Raji (cell line): ENCODE measurements around the gene VARS2.
A peak's percentile ranks its signal among the peaks of the same experiment; 100 is the strongest.

Source experiments
- POLR2A ChIP-seq: IDR thresholded peaks from 2 replicates; pipeline ENCODE4 v1.6.1; 2011; ENCODE audit warnings: low read depth, low read length, control low read depth; ENCODE audit not compliant: insufficient read depth

VARS2 gene

DNA sequence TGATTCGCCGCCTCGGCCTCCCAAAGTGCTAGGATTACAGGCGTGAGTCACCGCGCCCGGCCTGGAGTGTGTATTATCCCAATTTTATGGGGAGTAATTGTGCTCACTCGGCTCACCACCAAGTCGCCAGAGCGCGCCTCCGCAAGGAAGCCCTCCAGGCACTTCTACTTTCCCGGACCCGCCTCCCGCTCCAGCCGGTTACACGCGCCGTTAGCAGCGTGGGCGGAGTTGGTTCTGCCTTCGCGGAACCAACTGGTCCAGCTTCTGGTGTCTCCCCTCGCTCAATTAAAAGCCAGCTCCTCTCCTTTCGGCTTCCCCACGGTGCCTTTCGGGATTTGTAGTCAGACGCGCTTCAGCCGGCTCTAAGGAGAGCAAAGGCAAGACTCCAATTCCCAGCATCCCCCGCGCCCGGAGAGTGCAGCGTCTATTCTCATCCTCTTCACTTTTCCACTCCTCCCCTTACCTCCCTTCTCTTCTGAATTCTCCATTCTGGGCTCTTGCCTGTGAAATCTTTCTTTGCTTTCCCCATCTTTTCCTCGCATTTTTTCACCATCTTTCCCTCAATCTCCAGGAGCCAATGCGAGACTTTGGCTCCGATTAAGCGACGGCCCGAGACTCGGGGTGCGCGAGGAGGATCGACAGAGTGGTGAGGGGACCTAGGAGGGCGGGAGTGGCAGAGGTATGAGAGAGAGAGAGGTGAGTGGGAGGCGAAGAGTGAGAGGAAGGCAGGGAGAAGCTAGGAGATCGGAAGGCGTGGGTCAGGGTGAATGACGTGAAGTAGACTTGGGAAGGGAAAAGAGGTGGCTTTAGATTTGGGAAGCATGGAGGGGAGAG lies 6.1 kb upstream of the VARS2 start, which contains the start of gene GTF2H4:
GTF2H4 (plus strand) TSS at position 450 of the 834 bp plus-strand sequence.
- TF ChIP-seq POLR2A = peak; percentile 73

DNA sequence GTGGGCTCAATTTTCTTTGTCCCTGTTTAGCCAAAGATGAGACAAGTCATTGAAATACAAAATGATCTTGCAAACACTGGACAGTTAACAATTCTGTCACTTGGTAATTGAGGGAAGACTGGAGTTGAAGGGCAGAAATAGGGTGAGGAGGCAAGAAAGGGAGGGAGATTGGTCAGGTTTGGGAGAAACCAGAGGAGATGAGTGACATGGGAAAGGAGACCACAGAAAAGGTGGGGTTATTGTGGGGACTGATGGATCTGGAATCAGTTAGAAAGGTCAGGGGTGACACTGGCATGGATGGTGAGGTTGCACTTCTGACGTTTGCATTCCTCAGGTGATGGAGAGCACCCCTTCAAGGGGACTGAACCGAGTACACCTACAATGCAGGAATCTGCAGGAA lies 5.3 kb upstream of the VARS2 start:
- TF ChIP-seq POLR2A = no peak

DNA sequence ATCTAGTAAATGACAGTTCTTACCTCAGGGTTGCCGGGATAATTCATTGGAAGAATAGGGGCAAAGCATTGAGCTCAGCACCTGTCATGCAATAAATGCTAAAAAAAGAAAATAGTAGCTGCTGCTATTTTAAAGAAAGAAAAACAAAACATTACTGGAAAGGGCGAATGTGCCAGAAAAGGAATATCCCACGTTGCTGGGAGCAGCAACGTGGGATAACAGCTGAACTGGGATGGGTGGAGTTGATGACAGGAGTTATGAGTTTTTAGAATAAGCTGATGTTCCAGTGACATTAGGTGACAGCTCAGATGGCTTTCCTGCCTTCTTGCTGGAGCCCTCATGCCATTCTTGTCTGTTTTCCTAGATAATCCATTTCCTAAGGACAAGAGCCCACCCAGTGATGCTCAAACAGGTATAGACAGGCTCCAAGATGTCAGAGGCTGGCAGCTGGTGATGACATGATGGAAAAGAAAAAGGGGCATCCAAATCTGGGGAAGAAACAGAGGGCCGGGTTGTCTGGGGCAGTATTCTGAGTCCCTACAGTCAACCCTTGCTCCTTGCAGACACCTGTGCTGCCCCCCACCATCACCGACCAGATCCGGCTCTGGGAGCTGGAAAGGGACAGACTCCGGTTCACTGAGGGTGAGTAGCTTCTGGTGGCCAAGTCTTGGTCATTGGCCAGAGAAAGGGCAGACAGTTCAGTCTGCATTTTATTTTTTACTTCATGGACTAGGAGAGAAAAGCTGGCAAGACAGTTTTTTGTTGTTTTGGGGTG lies 1.1 kb upstream of the VARS2 start:
- no peak for TF ChIP-seq POLR2A

DNA sequence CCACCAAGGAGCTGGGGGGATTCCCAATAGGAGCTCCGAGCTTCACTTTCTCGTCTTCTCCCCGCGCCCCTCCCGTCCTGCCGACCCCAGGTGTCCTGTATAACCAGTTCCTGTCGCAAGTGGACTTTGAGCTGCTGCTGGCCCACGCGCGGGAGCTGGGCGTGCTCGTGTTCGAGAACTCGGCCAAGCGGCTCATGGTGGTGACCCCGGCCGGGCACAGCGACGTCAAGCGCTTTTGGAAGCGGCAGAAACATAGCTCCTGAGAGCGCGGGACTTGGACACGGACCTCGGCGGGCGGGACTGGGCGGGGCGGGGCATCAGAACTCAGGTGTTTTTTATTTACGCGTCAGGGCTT lies 340 bp upstream of the VARS2 start:
- TF ChIP-seq POLR2A = no peak

DNA sequence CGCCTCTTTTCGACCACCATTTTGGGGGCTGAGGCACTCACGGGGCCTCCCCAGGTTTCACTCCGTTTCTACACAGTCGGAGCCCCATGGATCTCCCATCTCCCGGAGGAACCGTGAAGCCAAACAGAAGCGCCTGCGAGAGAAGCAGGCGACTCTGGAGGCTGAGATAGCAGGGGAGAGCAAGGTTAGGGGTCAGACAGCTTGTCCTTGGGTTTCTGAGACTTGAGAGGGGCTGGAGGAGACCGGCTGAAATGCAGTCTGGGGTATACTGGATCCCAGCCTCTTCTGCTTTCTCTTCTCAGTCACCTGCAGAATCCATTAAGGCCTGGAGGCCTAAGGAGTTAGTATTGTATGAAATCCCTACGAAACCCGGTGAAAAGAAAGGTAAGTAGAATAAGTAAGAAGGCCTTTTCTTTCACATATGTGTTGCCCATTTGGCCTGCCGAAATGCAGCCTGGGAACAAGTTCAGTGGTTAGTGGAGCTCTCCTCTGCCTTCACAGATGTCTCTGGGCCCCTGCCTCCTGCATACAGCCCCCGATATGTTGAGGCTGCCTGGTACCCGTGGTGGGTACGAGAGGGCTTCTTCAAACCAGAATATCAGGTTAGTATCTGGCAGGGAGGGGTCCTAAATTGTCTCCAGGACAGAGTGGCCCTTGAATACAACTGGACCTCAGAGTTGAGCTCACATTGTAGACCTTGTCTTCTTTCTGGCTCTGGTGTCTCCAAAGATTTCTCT lies 984 bp downstream of the VARS2 start:
- TF ChIP-seq POLR2A = no peak

GRCh38 chr6:30915591-30915946 lies 1.5 kb downstream of the VARS2 start:
- no peak for TF ChIP-seq POLR2A

GRCh38 chr6:30917041-30917440 lies 3.0 kb downstream of the VARS2 start:
- no peak for TF ChIP-seq POLR2A

GRCh38 chr6:30917487-30917886 lies 3.4 kb downstream of the VARS2 start:
- TF ChIP-seq POLR2A = no peak

DNA sequence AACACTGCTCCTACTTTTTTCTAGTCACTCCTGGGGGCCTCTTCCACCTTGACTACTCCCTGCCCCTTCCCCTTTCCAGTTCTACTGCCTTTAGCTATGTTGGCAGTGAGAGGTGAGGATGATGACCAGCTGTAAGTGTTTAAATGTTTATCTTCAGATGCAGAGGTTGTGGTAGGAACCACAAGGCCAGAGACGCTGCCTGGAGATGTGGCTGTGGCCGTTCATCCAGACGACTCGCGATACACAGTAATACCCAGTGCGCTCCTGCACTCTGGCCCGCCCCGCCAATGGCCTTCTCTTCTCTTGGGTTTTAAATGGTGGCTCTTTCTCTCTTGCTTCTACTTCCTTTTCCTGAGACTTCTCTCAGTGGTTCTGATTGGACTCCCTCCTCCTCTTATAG lies 4.6 kb downstream of the VARS2 start:
- no peak for TF ChIP-seq POLR2A

DNA sequence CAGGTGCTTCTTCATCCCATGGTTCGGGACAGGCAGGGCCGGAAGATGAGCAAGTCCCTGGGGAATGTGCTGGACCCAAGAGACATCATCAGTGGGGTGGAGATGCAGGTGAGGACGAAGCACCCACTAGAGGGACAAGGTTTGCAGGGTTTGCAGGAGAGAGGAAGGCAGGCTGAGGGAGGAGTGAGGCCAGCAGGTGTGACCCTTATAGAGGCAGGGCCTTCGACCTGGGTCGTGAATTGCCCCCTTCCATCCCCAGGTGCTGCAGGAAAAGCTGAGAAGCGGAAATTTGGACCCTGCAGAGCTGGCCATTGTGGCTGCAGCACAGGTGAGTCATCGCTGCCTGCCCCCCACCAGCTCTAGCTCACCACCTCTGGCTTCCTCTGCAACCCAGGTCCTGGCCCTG lies 8.4 kb downstream of the VARS2 start:
- TF ChIP-seq POLR2A = no peak

GRCh38 chr6:30926644-30927043 lies 12.6 kb downstream of the VARS2 start:
- TF ChIP-seq POLR2A = no peak

DNA sequence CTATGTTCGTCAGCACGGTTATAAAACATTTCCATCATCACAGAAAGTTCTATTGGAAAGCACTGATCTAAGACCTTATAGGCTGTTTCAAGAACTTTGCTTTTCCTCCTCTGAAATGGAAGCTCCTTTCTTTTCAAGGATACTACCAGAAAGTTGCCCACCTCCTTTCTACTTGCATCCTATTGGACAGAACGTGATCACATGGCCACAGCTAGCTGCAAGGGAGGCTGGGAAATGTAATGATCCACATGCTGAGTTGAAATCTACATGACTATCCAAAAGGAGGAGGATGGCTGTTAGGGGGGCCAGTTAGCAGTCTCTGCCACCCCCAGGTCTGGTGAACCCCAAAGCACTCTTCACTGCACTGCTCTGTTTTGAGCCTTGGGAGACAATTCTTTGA lies 14.6 kb downstream of the VARS2 start:
- no peak for TF ChIP-seq POLR2A

GRCh38 chr6:30930506-30930905 lies 16.5 kb downstream of the VARS2 start:
- TF ChIP-seq POLR2A = no peak

DNA sequence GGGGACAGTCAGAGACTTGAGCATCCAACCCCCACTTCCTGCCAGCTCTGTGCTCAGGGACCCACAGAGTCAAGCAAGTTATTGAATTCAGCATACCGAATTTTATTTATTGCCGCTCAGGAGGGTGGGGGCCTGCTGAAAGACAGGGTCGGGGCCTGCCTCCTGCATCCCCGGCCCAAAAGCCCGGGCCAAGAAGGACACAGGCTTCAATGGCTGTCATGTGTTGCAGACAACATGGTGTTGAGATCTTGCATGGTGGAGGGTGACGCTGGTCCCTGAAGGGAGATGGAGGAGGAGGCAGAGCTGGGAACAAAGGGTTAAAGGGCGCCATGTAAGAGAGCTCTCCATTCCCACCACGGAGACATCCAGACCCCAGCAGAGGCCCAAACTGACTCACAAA lies 17.2 kb downstream of the VARS2 start:
- TF ChIP-seq POLR2A = no peak

DNA sequence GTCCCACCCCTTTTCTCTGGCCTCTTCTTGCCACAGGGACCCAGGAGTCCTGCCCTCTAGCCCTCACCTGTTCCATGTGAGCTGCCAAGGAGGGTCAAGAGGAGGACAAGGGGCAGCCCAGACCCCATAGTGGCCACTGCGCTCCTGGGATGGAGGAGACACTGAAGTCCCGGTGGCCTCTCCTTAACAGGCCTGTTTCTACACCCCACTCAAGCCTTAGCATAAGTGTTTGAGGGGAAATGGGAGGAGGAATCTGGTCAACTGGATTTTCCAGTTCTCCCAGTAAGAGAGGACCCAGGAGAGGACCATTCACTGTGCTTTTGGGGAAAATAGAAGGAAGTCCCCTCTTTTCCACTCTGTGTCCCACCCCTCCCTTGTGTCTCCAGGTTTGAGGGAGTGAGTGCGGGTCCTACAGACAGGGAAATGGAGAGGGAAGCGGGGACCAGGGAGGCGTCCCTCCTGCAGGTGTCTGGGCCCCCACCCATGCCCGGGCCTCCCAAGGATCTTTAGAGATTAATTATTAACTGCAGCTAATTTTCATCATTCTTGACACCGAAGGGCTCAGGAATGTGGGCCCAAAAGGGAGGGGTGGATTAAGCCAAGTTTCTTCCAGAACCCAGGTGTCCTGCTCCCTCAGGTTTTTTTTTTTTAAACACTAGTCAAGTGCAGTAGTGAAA lies 18.1 kb downstream of the VARS2 start, which contains the start of gene SFTA2:
SFTA2 (minus strand) TSS at position 202 of the 677 bp plus-strand sequence; CDS start at position 128, 74 bp downstream.
- no peak for TF ChIP-seq POLR2A
